Thyroid gland (tissue), 4 donors: ENCODE results near the gene PTPN23. TPM values are rescaled to one million over a fixed set of nuclear protein-coding genes. Genes with fewer than 3 reads are reported as not detected.

Experiments
- DNase-seq, 2 donors: peaks; one replicate each; pipeline ENCODE4 v3.0.0-alpha.2; 2019
- H3K27ac ChIP-seq, 3 donors: fragments of 200-600 bp; sonication (generic); 1 replicate in 2 of 3; 2 replicates in 1 of 3; pipeline ENCODE4 v1.5.1; 2016 to 2019; ENCODE audit warnings: mild to moderate bottlenecking in 1 of 3, moderate library complexity in 1 of 3
- H3K27me3 ChIP-seq: fragments of 200-600 bp; sonication (generic); one replicate; pipeline ENCODE4 v1.5.1; 2019
- H3K36me3 ChIP-seq, 2 donors: fragments of 200-600 bp; sonication (generic); one replicate each; pipeline ENCODE4 v1.5.1; 2016 to 2019
- H3K4me1 ChIP-seq, 2 donors: fragments of 200-600 bp; sonication (generic); one replicate each; pipeline ENCODE4 v1.5.1; 2017 to 2019
- H3K4me3 ChIP-seq, 3 donors: fragments of 200-600 bp; sonication (generic); replicated peaks in 1 of 3; 1 replicate in 2 of 3; 2 replicates in 1 of 3; pipeline ENCODE4 v1.5.1; 2016; ENCODE audit warnings: mild to moderate bottlenecking in 1 of 3
- H3K9me3 ChIP-seq: fragments of 200-600 bp; sonication (generic); one replicate; pipeline ENCODE4 v1.5.1; 2017
- POLR2A ChIP-seq, 2 donors: fragments of 450-650 bp; IDR thresholded peaks; one replicate each; pipeline ENCODE4 v1.6.1; 2017; ENCODE audit warnings: antibody characterized with exemption in 2 of 2, mild to moderate bottlenecking in 2 of 2, moderate library complexity in 1 of 2
- WGBS, 2 donors: methylation state at CpG; one replicate each; pipeline ENCODE4 v1.1.5; 2017; 5-methylcytosine and 5-hydroxymethylcytosine counted together
- intact Hi-C: fragments of 100-400 bp; cut with DNase I; formaldehyde crosslinking; loops from one replicate; pipeline ENCODE4 v1.15.1; 2023
- total RNA-seq, 4 donors: library from RNA; depleted of rRNA; stranded (reverse); fragments of >200 nt; gene quantifications; one replicate each; pipeline ENCODE4 v1.2.3, GENCODE V29; 2016
- TF ChIP-seq, protein P1 (sequence below), 6 experiments: fragments of 200-600 bp in 3 of 6; fragments of 450-650 bp in 3 of 6; sonication (generic) in 3 of 6; IDR thresholded peaks; one replicate each; pipeline ENCODE4 v1.5.1; 2016 to 2019; ENCODE audit warnings: antibody characterized with exemption in 6 of 6, mild to moderate bottlenecking in 2 of 6, inconsistent platforms in 1 of 6, moderate library complexity in 1 of 6

Gene PTPN23
- total RNA-seq, 4 donors from 2014 or later = 20.2 to 40.1 (median 32.1) TPM

DNA sequence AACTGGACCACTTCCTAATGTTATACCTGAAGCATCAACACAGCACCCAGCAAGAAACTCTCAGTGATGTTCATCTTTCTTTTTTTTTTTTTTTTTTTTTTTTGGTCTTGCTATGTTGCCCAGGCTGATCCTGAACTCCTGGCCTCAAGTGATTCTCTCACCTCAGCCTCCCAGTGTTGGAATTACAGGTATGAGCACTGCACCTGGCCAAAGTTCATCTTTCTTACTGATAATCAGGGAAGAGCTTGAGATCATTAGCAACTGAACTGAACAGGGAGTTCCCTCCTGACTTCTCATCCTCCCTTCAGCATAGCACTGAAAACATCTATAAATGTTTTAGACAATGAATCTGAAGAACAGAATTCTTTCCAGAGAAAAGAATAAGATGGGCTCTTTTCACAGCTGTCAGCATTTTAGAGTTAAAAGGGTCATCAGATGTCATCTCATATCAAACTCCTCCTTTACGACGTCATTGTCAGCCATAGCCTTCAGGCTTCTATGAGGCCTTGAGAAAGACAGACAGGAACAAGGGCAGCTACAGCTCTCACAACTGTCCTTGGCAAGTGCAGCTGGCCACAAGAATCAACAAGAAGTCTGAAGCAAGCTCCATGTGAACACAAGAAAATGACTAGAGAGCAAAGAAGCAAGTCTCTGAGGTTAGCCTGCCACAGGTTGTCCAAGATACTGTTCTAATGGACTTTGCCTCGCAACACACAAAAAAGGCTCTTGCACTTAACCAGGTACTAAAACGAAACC is 61.2 kb downstream of the PTPN23 start:
- peaks cover 11 to 14% of the 10 kb centered on the region in 2 donors for H3K36me3 ChIP-seq
- no peak for TF ChIP-seq POLR2A (IDR thresholded peaks at IDR 0.05)
- TF ChIP-seq, protein P1, sequence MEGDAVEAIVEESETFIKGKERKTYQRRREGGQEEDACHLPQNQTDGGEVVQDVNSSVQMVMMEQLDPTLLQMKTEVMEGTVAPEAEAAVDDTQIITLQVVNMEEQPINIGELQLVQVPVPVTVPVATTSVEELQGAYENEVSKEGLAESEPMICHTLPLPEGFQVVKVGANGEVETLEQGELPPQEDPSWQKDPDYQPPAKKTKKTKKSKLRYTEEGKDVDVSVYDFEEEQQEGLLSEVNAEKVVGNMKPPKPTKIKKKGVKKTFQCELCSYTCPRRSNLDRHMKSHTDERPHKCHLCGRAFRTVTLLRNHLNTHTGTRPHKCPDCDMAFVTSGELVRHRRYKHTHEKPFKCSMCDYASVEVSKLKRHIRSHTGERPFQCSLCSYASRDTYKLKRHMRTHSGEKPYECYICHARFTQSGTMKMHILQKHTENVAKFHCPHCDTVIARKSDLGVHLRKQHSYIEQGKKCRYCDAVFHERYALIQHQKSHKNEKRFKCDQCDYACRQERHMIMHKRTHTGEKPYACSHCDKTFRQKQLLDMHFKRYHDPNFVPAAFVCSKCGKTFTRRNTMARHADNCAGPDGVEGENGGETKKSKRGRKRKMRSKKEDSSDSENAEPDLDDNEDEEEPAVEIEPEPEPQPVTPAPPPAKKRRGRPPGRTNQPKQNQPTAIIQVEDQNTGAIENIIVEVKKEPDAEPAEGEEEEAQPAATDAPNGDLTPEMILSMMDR (IDR thresholded peaks at IDR 0.05) = no peak
- no peak for DNase-seq
- H3K4me3 ChIP-seq = no peak overlapping the region
- WGBS, 2 donors = 93 to 97% methylated on average over 4 of the region's 4 CpGs
- no peaks in the 10 kb centered on the region for H3K9me3 ChIP-seq
- H3K27ac ChIP-seq = peak overlapping the region in 1 of 3 donors; percentile 55
- peaks cover 10 to 16% of the 10 kb centered on the region in 2 donors for H3K4me1 ChIP-seq
- intact Hi-C loops = no loop called here
- no peaks in the 10 kb centered on the region for H3K27me3 ChIP-seq

- intact Hi-C loops = no loop called here
- Histone ChIP-seq H3K4me1 (peaks cover 10 to 16% of the 10 kb centered on the region in 2 donors), H3K4me3 (no peak overlapping the region), H3K27ac (peak overlapping the region; percentile 62 to 78 (median 64)), H3K36me3 (peaks cover 9 to 13% of the 10 kb centered on the region in 2 donors), H3K27me3 (no peaks in the 10 kb centered on the region), H3K9me3 (no peaks in the 10 kb centered on the region)
- no peak for DNase-seq
- no peak for TF ChIP-seq POLR2A (IDR thresholded peaks at IDR 0.05)
- TF ChIP-seq, protein P1 (IDR thresholded peaks at IDR 0.05) = no peak
- 68 to 80% methylated on average over 5 of the region's 5 CpGs for WGBS, 2 donors
These were observed 62.8 kb downstream of the PTPN23 start for GRCh38 chr3:47443611-47443995.

- intact Hi-C loops = no loop called here
- Histone ChIP-seq H3K27ac (peak overlapping the region in 1 of 3 donors; percentile 78), H3K9me3 (no peaks in the 10 kb centered on the region), H3K27me3 (no peaks in the 10 kb centered on the region), H3K4me3 (no peak overlapping the region), H3K4me1 (peaks cover 10 to 16% of the 10 kb centered on the region in 2 donors), H3K36me3 (peaks cover 4 to 12% of the 10 kb centered on the region in 2 donors)
- 88 to 91% methylated on average over 5 of the region's 5 CpGs for WGBS, 2 donors
- no peak for TF ChIP-seq POLR2A (IDR thresholded peaks at IDR 0.05)
- TF ChIP-seq, protein P1 (IDR thresholded peaks at IDR 0.05) = no peak
- DNase-seq = no peak
These were observed 63.3 kb downstream of the PTPN23 start for GRCh38 chr3:47444103-47444502.

- Histone ChIP-seq H3K4me3 (no peak overlapping the region), H3K9me3 (no peaks in the 10 kb centered on the region), H3K36me3 (no peaks in the 10 kb centered on the region), H3K4me1 (peaks cover 7% of the 10 kb centered on the region in 2 donors), H3K27ac (no peak overlapping the region), H3K27me3 (no peaks in the 10 kb centered on the region)
- TF ChIP-seq, protein P1 (IDR thresholded peaks at IDR 0.05) = no peak
- no peak for TF ChIP-seq POLR2A (IDR thresholded peaks at IDR 0.05)
- no peak for DNase-seq
- 95 to 99% methylated on average over 4 of the region's 4 CpGs for WGBS, 2 donors
- intact Hi-C loops = no loop called here
These were observed 71.8 kb downstream of the PTPN23 start for GRCh38 chr3:47452453-47453215.
